HepG2 (cell line): Measurements from ENCODE around the gene NFASC. TPM values are rescaled to one million over a fixed set of nuclear protein-coding genes. Genes with fewer than 3 reads are reported as not detected.

ENCODE experiments used
- ATAC-seq: fragments of 200-7000 bp; cut with Tn5 transposase; 3 replicates; pipeline ENCODE4 v1.9.1; 2020; ENCODE audit warnings: mild to moderate bottlenecking, moderate library complexity
- BruUV-seq: library from RNA; stranded (reverse); fragments of 400-500 nt; replicated peaks from 2 replicates; lab custom pipeline; 2021; lab: Mats Ljungman, UMichigan
- CTCF ChIA-PET: fragments of 300-600 bp; formaldehyde crosslinking; extraction: SDS; loops from one replicate; lab custom pipeline; 2021; ENCODE audit warnings: low total read pairs, inconsistent platforms, low intra/inter-chr PET ratio; lab: Yijun Ruan, JAX
- POLR2A ChIA-PET: fragments of 350-600 bp; sonication (Branson Sonifier 250); formaldehyde crosslinking; loops from one replicate; lab custom pipeline; 2020; ENCODE audit warnings: antibody characterized with exemption, inconsistent platforms; lab: Yijun Ruan, JAX
- DNase-seq: peaks from one replicate; pipeline ENCODE4 v3.0.0-alpha.2; 2015; ENCODE audit warnings: low spot score
- FAIRE-seq: peaks from 3 replicates; lab custom pipeline; 2011; peaks lifted over from hg19 to GRCh38; lab: Jason Lieb, UNC
- H2AFZ ChIP-seq: one replicate; pipeline ENCODE4 v1.6.1; 2011; ENCODE audit warnings: low read length, inconsistent platforms
- H3K27ac ChIP-seq: fragments of 300-600 bp; 3 replicates; pipeline ENCODE4 v1.8.0; 2011; ENCODE audit warnings: mixed run types, mild to moderate bottlenecking, mixed read lengths, low read length, inconsistent platforms; ENCODE audit not compliant: insufficient read depth; ENCODE audit errors: extremely low read length
- H3K27me3 ChIP-seq, 2 experiments: fragments of 200-600 bp in 1 of 2; 2 replicates in 1 of 2; 3 replicates in 1 of 2; pipeline versions ENCODE4 v1.6.0 to v1.8.0; 2011; ENCODE audit warnings: low read length in 2 of 2, mild to moderate bottlenecking in 2 of 2, moderate library complexity in 2 of 2, inconsistent platforms in 1 of 2; ENCODE audit not compliant: insufficient read depth in 2 of 2, control insufficient read depth in 1 of 2
- H3K36me3 ChIP-seq, 2 experiments: fragments of 200-600 bp in 1 of 2; replicated peaks in 1 of 2; 2 replicates in 1 of 2; 3 replicates in 1 of 2; pipeline versions ENCODE4 v1.5.1 to v1.8.0; 2011; ENCODE audit warnings: low read length in 2 of 2, inconsistent platforms in 1 of 2; ENCODE audit not compliant: insufficient read depth in 2 of 2, control insufficient read depth in 1 of 2
- H3K4me1 ChIP-seq: 2 replicates; pipeline ENCODE4 v1.5.1; 2012; ENCODE audit warnings: low read length, inconsistent platforms; ENCODE audit not compliant: insufficient read depth
- H3K4me2 ChIP-seq: 2 replicates; pipeline ENCODE4 v1.6.0; 2011; ENCODE audit warnings: low read depth, low read length, inconsistent platforms
- H3K4me3 ChIP-seq, 3 experiments: fragments of 200-600 bp in 1 of 3; sonication (generic), shearing (Covaris generic) in 1 of 3; replicated peaks in 1 of 3; 2 replicates each; pipeline ENCODE4 v1.5.1; 2011 to 2016; ENCODE audit warnings: low read length in 3 of 3, inconsistent platforms in 2 of 3, low read depth in 2 of 3, mild to moderate bottlenecking in 2 of 3, control low read depth in 1 of 3, mixed read lengths in 1 of 3; ENCODE audit not compliant: insufficient read depth in 1 of 3
- H3K79me2 ChIP-seq: one replicate; pipeline ENCODE4 v1.6.1; 2011; ENCODE audit warnings: low read length, inconsistent platforms; ENCODE audit not compliant: insufficient read depth
- H3K9ac ChIP-seq: 2 replicates; pipeline ENCODE4 v1.6.0; 2011; ENCODE audit warnings: mild to moderate bottlenecking, low read depth, low read length, inconsistent platforms; ENCODE audit not compliant: insufficient read depth
- H3K9me3 ChIP-seq: 2 replicates; pipeline ENCODE4 v1.5.1; 2012; ENCODE audit warnings: mild to moderate bottlenecking, low read length
- H4K20me1 ChIP-seq: 2 replicates; pipeline ENCODE4 v1.6.0; 2011; ENCODE audit warnings: inconsistent platforms, mild to moderate bottlenecking, low read length, moderate library complexity; ENCODE audit not compliant: insufficient read depth
- ARNT2 ChIP-seq: sonication (generic); formaldehyde crosslinking; IDR thresholded peaks from 2 replicates; pipeline ENCODE4 v1.8.0; 2022; ENCODE audit warnings: mild to moderate bottlenecking, low read depth, missing genetic modification reagents, moderate library complexity
- ATF2 ChIP-seq: sonication (generic); formaldehyde crosslinking; IDR thresholded peaks from 2 replicates; pipeline ENCODE4 v1.4.0; 2020; ENCODE audit warnings: missing genetic modification reagents
- ATRX ChIP-seq: sonication (generic); formaldehyde crosslinking; IDR thresholded peaks from 2 replicates; pipeline ENCODE4 v1.4.0; 2020; ENCODE audit warnings: missing genetic modification reagents, borderline replicate concordance
- CERS6 ChIP-seq: sonication (generic); formaldehyde crosslinking; IDR thresholded peaks from 2 replicates; pipeline ENCODE4 v1.5.0; 2020; ENCODE audit warnings: missing genetic modification reagents
- HCFC1 ChIP-seq: fragments of 150-350 bp; IDR thresholded peaks from 2 replicates; pipeline ENCODE4 v1.6.1; 2014; ENCODE audit warnings: low read depth, low read length
- HNRNPL ChIP-seq: fragments of 200-400 bp; formaldehyde crosslinking; IDR thresholded peaks from 2 replicates; pipeline ENCODE4 v1.6.1; 2017; ENCODE audit warnings: mild to moderate bottlenecking, low read depth, low read length
- MXD4 ChIP-seq: IDR thresholded peaks from 2 replicates; pipeline ENCODE4 v1.6.1; 2016; ENCODE audit warnings: mild to moderate bottlenecking, missing biosample characterization, missing genetic modification reagents
- SRF ChIP-seq: IDR thresholded peaks from 2 replicates; pipeline ENCODE4 v1.6.1; 2011; ENCODE audit warnings: mild to moderate bottlenecking, low read depth, low read length, moderate library complexity
- ZNF124 ChIP-seq: sonication (generic); formaldehyde crosslinking; IDR thresholded peaks from 2 replicates; pipeline ENCODE4 v1.4.0; 2020; ENCODE audit warnings: missing genetic modification reagents
- ZNF17 ChIP-seq: sonication (generic); formaldehyde crosslinking; IDR thresholded peaks from 2 replicates; pipeline ENCODE4 v1.5.0; 2020; ENCODE audit warnings: mild to moderate bottlenecking, missing genetic modification reagents
- ZNF383 ChIP-seq: sonication (generic); formaldehyde crosslinking; IDR thresholded peaks from 2 replicates; pipeline ENCODE4 v1.4.0; 2020; ENCODE audit warnings: missing genetic modification reagents, mild to moderate bottlenecking, borderline replicate concordance
- ZNF547 ChIP-seq: sonication (generic); formaldehyde crosslinking; IDR thresholded peaks from 2 replicates; pipeline ENCODE4 v1.5.1; 2020; ENCODE audit warnings: mild to moderate bottlenecking, missing genetic modification reagents
- ZNF569 ChIP-seq: sonication (generic); formaldehyde crosslinking; IDR thresholded peaks from 2 replicates; pipeline ENCODE4 v1.5.0; 2020; ENCODE audit warnings: mild to moderate bottlenecking, missing genetic modification reagents, moderate library complexity, borderline replicate concordance
- WGBS: methylation state at CpG from one replicate; pipeline ENCODE4 v1.1.6; 2017; ENCODE audit warnings: low lambda C conversion rate; 5-methylcytosine and 5-hydroxymethylcytosine counted together
- in situ Hi-C: cut with HindIII; loops from 2 replicates; pipeline ENCODE4 v1.10.0; 2017; ENCODE audit warnings: low pct_unique_long_range_greater_than_20kb; ENCODE audit not compliant: extremely low pct_ligation_motif_present
- intact Hi-C: fragments of 100-400 bp; cut with micrococcal nuclease; formaldehyde crosslinking; loops from one replicate; pipeline ENCODE4 v1.10.0; 2022; ENCODE audit not compliant: unreplicated experiment
- polyA plus RNA-seq, 8 experiments: library from polyadenylated mRNA; depleted of rRNA in 3 of 8; stranded (reverse) in 7 of 8; unstranded in 1 of 8; fragments of >200 nt; fragmentation: Illumina TruSeq in 4 of 8; extraction: Trizol in 4 of 8; gene quantifications; 2 replicates each; pipeline versions ENCODE4 v1.2.1 to v1.2.3, GENCODE V29; 2011 to 2016; ENCODE audit warnings: low read depth in 4 of 8, missing spikeins in 1 of 8, mixed read lengths in 1 of 8; ENCODE audit not compliant: insufficient read depth in 1 of 8
- total RNA-seq, 5 experiments: library from RNA; depleted of rRNA; stranded (reverse); fragments of >200 nt; fragmentation: Illumina TruSeq; extraction: Trizol; gene quantifications; 2 replicates each; pipeline ENCODE4 v1.2.3, GENCODE V29; 2016; ENCODE audit warnings: low read depth in 1 of 5

NFASC gene
- total and polyA plus RNA-seq, 2 of the 13 experiments (the other 11 are each of a cell fraction or from before 2014, with no cell fraction given), result not detected

- ATAC-seq, result no peak
- Histone ChIP-seq H3K36me3 (no peaks in the 10 kb centered on the region), H3K4me1 (peaks cover 27% of the 10 kb centered on the region), H2AFZ (no peak overlapping the region), H4K20me1 (no peaks in the 10 kb centered on the region), H3K79me2 (no peaks in the 10 kb centered on the region), H3K9me3 (no peaks in the 10 kb centered on the region), H3K27me3 (peaks cover 0 to 13% of the 10 kb centered on the region in 2 experiments; a peak in 1 of 5 replicates), H3K4me3 (no peak overlapping the region), H3K4me2 (no peak overlapping the region), H3K27ac (no peak overlapping the region), H3K9ac (no peak overlapping the region)
- WGBS, result 31% methylated on average over 1 of the region's 1 CpG
- DNase-seq, result no peak
- ChIA-PET POLR2A (no interaction called here), CTCF (no interaction called here)
- BruUV-seq, result no TSS peak
- FAIRE-seq, result no peak
- in situ Hi-C loops (no loop called here), intact Hi-C loops (no loop called here)
- TF ChIP-seq ARNT2 (CRISPR knock-in tag) (no peak), SRF (no peak), ZNF569 (CRISPR knock-in tag) (no peak), HNRNPL (no peak), ATRX (CRISPR knock-in tag) (no peak), HCFC1 (no peak), ZNF547 (CRISPR knock-in tag) (no peak), MXD4 (CRISPR knock-in tag) (no peak), ZNF124 (no peak), ZNF17 (CRISPR knock-in tag) (no peak), ZNF383 (no peak), ATF2 (CRISPR knock-in tag) (no peak), CERS6 (CRISPR knock-in tag) (no peak)
- TF ChIP-seq, all 625 proteins: peak for 0
Observed at GRCh38 chr1:204925701-204926100, 55.0 kb downstream of the NFASC start.
